ENCODE results near the gene HPSE2.

- no peak for TF ChIP-seq CTCF (IDR thresholded peaks at IDR 0.05)
- no peak for TF ChIP-seq POLR2A (IDR thresholded peaks at IDR 0.05)
Measured at GRCh38 chr10:98510412-98510995, 725.1 kb downstream of the HPSE2 start.
